H4 (cell line): Measurements from ENCODE around the gene RNLS. TPM values are rescaled to one million over a fixed set of nuclear protein-coding genes. Genes with fewer than 3 reads are reported as not detected.
"Not testable (repeated sequence)": the region's sequence is repeated elsewhere in the genome, so short reads cannot be mapped to it uniquely, and the experiment has no call there.

Experiments used
- DNase-seq: peaks from one replicate; pipeline ENCODE4 v3.0.0-alpha.2; 2015; ENCODE audit warnings: low spot score
- total RNA-seq: library from RNA; depleted of rRNA; stranded (reverse); fragments of >200 nt; shearing (Covaris generic); gene quantifications from 2 replicates; pipeline ENCODE4 v1.2.3, GENCODE V29; 2014

Gene RNLS
- total RNA-seq, 1 experiment from 2014 or later: 0.35 TPM

GRCh38 chr10:88523739-88524400, 59.2 kb downstream of the RNLS start:
- no peak for DNase-seq

- no peak for DNase-seq
Measured at GRCh38 chr10:88522715-88523114, 60.4 kb downstream of the RNLS start.

- DNase-seq: no peak
Measured at GRCh38 chr10:88521791-88522190, 61.3 kb downstream of the RNLS start.

GRCh38 chr10:88515235-88515634, 67.9 kb downstream of the RNLS start:
- no peak for DNase-seq

- DNase-seq: no peak
Measured at GRCh38 chr10:88512599-88512998, 70.5 kb downstream of the RNLS start.

- DNase-seq: no peak
Measured at GRCh38 chr10:88508796-88509195, 74.3 kb downstream of the RNLS start.

GRCh38 chr10:88507826-88508453, 75.2 kb downstream of the RNLS start:
- no peak for DNase-seq

GRCh38 chr10:88507404-88507803, 75.7 kb downstream of the RNLS start:
- no peak for DNase-seq

- no peak for DNase-seq
Measured at GRCh38 chr10:88505680-88506215, 77.4 kb downstream of the RNLS start.

GRCh38 chr10:88505265-88505664, 77.9 kb downstream of the RNLS start:
- DNase-seq: no peak

- DNase-seq: no peak
Measured at GRCh38 chr10:88500656-88501055, 82.5 kb downstream of the RNLS start.

- no peak for DNase-seq
Measured at GRCh38 chr10:88499569-88500470, 83.3 kb downstream of the RNLS start.

- no peak for DNase-seq
Measured at GRCh38 chr10:88497913-88498312, 85.2 kb downstream of the RNLS start.

GRCh38 chr10:88494537-88494936, 88.6 kb downstream of the RNLS start:
- no peak for DNase-seq

- DNase-seq: no peak
Measured at GRCh38 chr10:88493691-88494483, 89.2 kb downstream of the RNLS start.

GRCh38 chr10:88491314-88491713, 91.8 kb downstream of the RNLS start:
- DNase-seq: no peak

GRCh38 chr10:88490231-88490980, 92.7 kb downstream of the RNLS start:
- DNase-seq: no peak

- DNase-seq: no peak
Measured at GRCh38 chr10:88489107-88489506, 94.0 kb downstream of the RNLS start.

- not testable (repeated sequence) for DNase-seq
Measured at GRCh38 chr10:88486816-88487215, 96.3 kb downstream of the RNLS start.

- DNase-seq: no peak
Measured at GRCh38 chr10:88482220-88482619, 100.9 kb downstream of the RNLS start.

GRCh38 chr10:88478256-88478655, 104.9 kb downstream of the RNLS start:
- no peak for DNase-seq
